K562 (cell line): Measurements from ENCODE around the gene TMEM192.

Source experiments
- ARNT ChIP-seq, 2 experiments: fragments of 450-650 bp; IDR thresholded peaks; 2 replicates each; pipeline ENCODE4 v1.6.1; 2016; ENCODE audit warnings: mild to moderate bottlenecking in 1 of 2
- ELF1 ChIP-seq: fragments of 200-800 bp; sonication (Bioruptor generic); IDR thresholded peaks from 2 replicates; pipeline ENCODE4 v1.6.1; 2016; ENCODE audit warnings: missing genetic modification characterization, missing compliant biosample characterization
- EZH2 ChIP-seq: IDR thresholded peaks from 2 replicates; pipeline ENCODE4 v1.6.1; 2012; ENCODE audit warnings: low read depth, mild to moderate bottlenecking, inconsistent platforms, low read length, borderline replicate concordance
- MEF2A ChIP-seq: IDR thresholded peaks from 2 replicates; pipeline ENCODE4 v1.6.1; 2011; ENCODE audit warnings: low read depth, mild to moderate bottlenecking, low read length, moderate library complexity; ENCODE audit not compliant: control insufficient read depth
- NCOA2 ChIP-seq, 2 experiments: fragments of 450-650 bp; IDR thresholded peaks; 2 replicates each; pipeline ENCODE4 v1.6.1; 2018; ENCODE audit warnings: mild to moderate bottlenecking in 2 of 2, moderate library complexity in 1 of 2; ENCODE audit not compliant: partially characterized antibody in 2 of 2
- RAD51 ChIP-seq: fragments of 450-650 bp; IDR thresholded peaks from 2 replicates; pipeline ENCODE4 v1.7.1; 2016; ENCODE audit warnings: low read depth, mild to moderate bottlenecking, borderline replicate concordance
- TGIF2 ChIP-seq: sonication (generic); formaldehyde crosslinking; IDR thresholded peaks from 2 replicates; pipeline ENCODE4 v1.8.1; 2022; ENCODE audit warnings: mild to moderate bottlenecking, missing genetic modification reagents, moderate library complexity
- ZBTB43 ChIP-seq: sonication (generic); formaldehyde crosslinking; IDR thresholded peaks from 2 replicates; pipeline ENCODE4 v1.8.0; 2023; ENCODE audit warnings: mild to moderate bottlenecking, missing genetic modification reagents
- TF ChIP-seq, protein P1 (sequence below): sonication (generic); formaldehyde crosslinking; IDR thresholded peaks from 2 replicates; pipeline ENCODE4 v1.9.0; 2022; ENCODE audit warnings: mild to moderate bottlenecking, missing genetic modification reagents
- TF ChIP-seq, protein P2 (sequence below): fragments of 250-450 bp; sonication (Bioruptor Pico); IDR thresholded peaks from 2 replicates; pipeline ENCODE4 v1.8.0; 2022; ENCODE audit warnings: moderate library complexity, mild to moderate bottlenecking, inconsistent platforms

GRCh38 chr4:165088366-165088765 is 24.3 kb downstream of the TMEM192 start:
- TF ChIP-seq, protein P1, sequence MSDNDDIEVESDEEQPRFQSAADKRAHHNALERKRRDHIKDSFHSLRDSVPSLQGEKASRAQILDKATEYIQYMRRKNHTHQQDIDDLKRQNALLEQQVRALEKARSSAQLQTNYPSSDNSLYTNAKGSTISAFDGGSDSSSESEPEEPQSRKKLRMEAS (CRISPR knock-in tag) = no peak
- TF ChIP-seq NCOA2 (IDR thresholded peaks at IDR 0.05; ENCODE audit: partially characterized antibody in 2 of 2) (no peak), TGIF2 (no peak), MEF2A (no peak), ELF1 (tag) (no peak), RAD51 (no peak), ZBTB43 (CRISPR knock-in tag) (no peak), ARNT (IDR thresholded peaks at IDR 0.05) (no peak), EZH2 (no peak)
- TF ChIP-seq, protein P2, sequence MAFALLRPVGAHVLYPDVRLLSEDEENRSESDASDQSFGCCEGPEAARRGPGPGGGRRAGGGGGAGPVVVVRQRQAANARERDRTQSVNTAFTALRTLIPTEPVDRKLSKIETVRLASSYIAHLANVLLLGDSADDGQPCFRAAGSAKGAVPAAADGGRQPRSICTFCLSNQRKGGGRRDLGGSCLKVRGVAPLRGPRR = no peak
